ENCODE data around the gene ZNF664.

Gene ZNF664

DNA sequence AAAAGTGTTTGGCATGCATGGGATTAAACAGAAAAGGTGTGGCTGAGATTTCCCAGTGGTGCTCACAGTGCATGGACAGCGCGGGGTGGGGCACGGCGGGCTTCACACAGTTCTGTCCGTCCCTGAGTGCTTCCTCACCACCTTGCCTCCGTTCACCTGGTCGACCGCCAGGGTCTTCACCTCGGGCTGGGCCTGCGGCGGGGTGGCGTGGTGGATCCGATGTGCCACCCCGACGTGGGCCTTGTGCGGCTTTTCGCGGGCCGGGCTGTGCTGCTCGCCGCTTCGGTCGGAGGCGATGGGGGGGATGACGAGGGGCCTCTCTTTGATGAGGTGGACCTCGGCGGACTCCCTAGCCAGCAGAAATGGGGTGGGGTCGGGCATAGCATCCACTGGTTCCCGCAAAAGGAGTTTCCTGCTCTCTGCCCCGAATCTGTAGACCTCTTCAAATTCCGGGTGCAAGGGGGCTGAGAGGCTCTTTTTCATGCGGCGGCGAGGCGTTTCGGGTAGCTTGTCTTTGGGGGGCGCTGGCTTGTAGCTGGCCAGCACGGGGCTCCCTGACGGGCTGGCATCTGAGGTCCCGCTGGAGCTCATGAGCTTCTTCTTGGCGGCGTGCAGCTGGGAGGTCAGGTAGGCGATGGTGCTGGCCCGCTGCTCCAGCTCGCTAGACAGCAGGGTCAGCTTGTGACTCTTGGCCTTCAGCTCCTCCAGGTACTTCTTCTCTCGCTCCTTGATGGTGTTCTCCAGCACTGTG is 35.9 kb upstream of the ZNF664 start:
- no peak for DNase-seq (ENCODE audit: low read depth)
- TF ChIP-seq, protein P1, sequence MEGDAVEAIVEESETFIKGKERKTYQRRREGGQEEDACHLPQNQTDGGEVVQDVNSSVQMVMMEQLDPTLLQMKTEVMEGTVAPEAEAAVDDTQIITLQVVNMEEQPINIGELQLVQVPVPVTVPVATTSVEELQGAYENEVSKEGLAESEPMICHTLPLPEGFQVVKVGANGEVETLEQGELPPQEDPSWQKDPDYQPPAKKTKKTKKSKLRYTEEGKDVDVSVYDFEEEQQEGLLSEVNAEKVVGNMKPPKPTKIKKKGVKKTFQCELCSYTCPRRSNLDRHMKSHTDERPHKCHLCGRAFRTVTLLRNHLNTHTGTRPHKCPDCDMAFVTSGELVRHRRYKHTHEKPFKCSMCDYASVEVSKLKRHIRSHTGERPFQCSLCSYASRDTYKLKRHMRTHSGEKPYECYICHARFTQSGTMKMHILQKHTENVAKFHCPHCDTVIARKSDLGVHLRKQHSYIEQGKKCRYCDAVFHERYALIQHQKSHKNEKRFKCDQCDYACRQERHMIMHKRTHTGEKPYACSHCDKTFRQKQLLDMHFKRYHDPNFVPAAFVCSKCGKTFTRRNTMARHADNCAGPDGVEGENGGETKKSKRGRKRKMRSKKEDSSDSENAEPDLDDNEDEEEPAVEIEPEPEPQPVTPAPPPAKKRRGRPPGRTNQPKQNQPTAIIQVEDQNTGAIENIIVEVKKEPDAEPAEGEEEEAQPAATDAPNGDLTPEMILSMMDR (conservative IDR thresholded peaks at IDR 0.05; ENCODE audit: low read depth, low read length) = no peak
- H3K4me3 ChIP-seq (ENCODE audit: low read length) = no peak overlapping the region

- peak; percentile 27 for DNase-seq (ENCODE audit: low read depth)
- H3K4me3 ChIP-seq (ENCODE audit: low read length) = no peak overlapping the region
Measured at GRCh38 chr12:123937707-123938591, 35.1 kb upstream of the ZNF664 start.

DNA sequence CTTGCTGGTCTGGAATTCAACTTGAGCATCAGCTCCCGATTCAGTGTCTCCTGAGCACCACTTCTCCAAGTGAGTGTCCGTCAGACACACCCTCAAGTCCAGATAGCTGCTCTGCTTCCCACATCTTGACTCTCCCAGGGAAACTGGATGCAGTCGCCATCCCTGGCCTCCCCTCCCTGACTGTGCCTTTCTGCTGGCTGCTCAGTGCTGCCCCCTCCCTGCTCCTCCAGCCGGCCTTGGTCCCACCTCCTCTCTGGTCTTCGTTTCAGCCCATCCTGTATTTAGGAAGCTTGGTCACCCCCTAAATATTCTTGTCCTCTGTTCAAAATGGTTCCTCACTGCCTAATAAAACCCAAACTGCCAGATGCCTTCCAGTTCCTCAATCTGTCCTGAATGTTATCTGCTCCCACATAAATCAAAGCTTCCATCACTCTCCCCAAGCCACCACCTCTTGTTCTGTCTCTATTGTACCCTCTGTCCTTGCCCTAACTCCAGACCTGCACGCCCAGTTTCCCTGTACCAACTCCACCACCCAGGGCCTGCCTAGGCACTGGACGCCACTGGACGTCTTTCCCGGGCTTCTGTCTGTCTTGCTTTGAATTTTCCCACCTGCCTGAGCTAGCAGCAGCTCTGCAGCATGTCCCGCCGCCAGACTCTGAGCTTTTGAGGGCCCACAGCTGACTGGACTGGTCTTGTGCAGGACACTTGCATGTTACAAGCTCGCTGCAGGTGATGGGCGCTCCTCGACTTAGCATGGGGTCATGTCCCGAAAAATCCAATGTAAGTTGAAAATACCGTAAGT is 34.1 kb upstream of the ZNF664 start:
- no peak for DNase-seq (ENCODE audit: low read depth)
- H3K4me3 ChIP-seq (ENCODE audit: low read length) = no peak overlapping the region
- TF ChIP-seq, protein P1 (conservative IDR thresholded peaks at IDR 0.05; ENCODE audit: low read depth, low read length) = peak; percentile 69

More at GRCh38 chr12:123937707-123938591, 35.1 kb upstream of the ZNF664 start:
- TF ChIP-seq, protein P1 (conservative IDR thresholded peaks at IDR 0.05; ENCODE audit: low read depth, low read length) = no peak

DNA sequence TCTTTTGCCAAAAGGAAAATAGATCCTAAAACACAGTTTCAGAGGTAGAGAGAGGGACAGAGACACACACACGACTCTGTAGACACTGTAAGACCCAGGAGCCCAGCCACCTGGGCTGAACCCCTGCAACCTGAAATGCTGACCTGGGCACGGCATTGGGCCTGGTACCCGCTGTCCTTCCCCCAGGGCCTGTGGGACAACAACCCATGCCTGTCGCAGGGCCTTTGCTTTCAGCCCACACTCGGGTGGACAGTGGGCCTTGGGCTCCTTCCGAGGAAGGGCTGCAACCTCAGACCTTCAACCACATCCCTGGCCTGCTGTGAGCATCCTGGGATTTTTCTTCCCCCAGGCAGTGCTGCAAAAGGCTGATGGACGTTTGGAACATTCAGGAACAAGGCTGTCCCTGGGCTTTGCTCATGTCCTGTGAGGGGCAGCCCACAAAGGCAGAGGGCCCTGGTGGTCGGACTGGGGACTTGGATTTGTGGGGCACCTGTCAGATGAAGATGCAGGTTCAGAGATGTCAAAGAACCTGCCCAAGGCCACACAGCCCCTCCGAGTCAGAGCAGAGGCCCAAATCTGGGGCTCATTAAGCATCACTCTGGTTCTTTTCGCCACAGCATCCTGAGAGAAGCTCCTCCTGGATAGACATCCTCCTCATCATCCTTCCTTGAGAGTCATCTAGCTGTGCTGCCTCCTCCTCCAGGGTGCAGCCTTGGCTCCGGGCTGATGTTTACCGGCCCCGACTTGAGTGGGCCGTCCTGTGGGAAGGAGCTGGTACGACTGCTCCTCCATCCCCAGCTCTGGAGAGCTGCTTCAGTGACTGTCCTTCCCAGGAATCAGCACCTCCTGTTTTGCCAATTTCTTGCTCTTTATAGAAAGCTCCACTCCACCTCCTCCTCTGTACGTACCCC is 33.0 kb upstream of the ZNF664 start:
- H3K4me3 ChIP-seq (ENCODE audit: low read length) = no peak overlapping the region
- no peak for DNase-seq (ENCODE audit: low read depth)
- TF ChIP-seq, protein P1 (conservative IDR thresholded peaks at IDR 0.05; ENCODE audit: low read depth, low read length) = no peak

DNA sequence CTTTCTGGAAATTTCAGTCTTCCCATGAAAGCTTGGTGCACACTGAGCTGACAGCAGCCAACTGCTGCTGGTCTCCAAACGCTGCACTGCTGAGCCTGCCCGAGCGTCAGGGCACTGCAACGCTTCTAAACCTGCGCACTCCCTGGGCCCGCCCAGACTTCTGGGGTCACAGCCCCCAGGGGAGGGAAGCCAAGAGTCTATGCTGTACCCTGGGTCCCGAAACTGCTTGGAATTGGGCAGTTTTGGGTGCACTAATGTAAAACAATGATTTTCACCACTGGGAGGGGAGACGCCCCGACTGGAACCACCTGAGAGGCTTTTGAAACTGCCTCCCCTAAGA is 32.4 kb upstream of the ZNF664 start:
- TF ChIP-seq, protein P1 (conservative IDR thresholded peaks at IDR 0.05; ENCODE audit: low read depth, low read length) = no peak
- DNase-seq (ENCODE audit: low read depth) = no peak

DNA sequence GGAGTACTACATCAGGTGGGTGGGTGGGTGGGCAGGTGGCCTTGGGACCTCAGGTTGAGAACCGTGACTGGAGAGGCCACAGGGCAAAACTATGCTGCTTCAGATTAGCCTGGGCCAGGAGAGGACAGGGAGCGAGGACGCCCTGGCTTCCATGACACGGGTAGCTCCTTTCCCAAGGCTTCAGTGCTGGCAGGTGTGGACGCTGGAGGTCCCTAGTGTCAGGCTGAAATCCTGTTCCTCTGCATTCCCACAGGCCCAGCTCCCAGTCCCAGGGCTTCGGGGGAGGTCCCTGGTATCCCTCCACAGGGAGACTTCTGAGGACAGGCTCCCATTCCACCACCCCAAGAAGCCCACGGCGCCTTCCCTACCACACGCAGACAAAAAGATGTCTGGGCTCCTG is 32.0 kb upstream of the ZNF664 start:
- no peak overlapping the region for H3K4me3 ChIP-seq (ENCODE audit: low read length)
- TF ChIP-seq, protein P1 (conservative IDR thresholded peaks at IDR 0.05; ENCODE audit: low read depth, low read length) = no peak
- no peak for DNase-seq (ENCODE audit: low read depth)

More for the DNA sequence above, 32.4 kb upstream of the ZNF664 start:
- no peak overlapping the region for H3K4me3 ChIP-seq (ENCODE audit: low read length)

Measured in retinal pigment epithelial cell (primary cell).